Tibial nerve (tissue), 4 donors: ENCODE data around the gene GRXCR1. TPM values are rescaled to one million over a fixed set of nuclear protein-coding genes. Genes with fewer than 3 reads are reported as not detected.

Experiments used
- DNase-seq, 2 donors: peaks; one replicate each; pipeline ENCODE4 v3.0.0-alpha.2; 2019; ENCODE audit warnings: low spot score in 2 of 2
- H3K27ac ChIP-seq, 4 donors: fragments of 200-600 bp; sonication (generic) in 3 of 4; one replicate each; pipeline ENCODE4 v1.5.1; 2017 to 2019; ENCODE audit warnings: mild to moderate bottlenecking in 1 of 4
- H3K27me3 ChIP-seq, 2 donors: fragments of 200-600 bp; sonication (generic) in 1 of 2; one replicate each; pipeline versions ENCODE4 v1.5.1 to v1.6.0; 2017 to 2019
- H3K36me3 ChIP-seq, 3 donors: fragments of 200-600 bp; sonication (generic); one replicate each; pipeline ENCODE4 v1.5.1; 2018 to 2019
- H3K4me1 ChIP-seq, 4 donors: fragments of 200-600 bp; sonication (generic) in 3 of 4; one replicate each; pipeline ENCODE4 v1.5.1; 2017 to 2019
- H3K4me3 ChIP-seq, 4 donors: fragments of 200-600 bp; sonication (generic) in 3 of 4; one replicate each; pipeline ENCODE4 v1.5.1; 2017 to 2019; ENCODE audit warnings: mild to moderate bottlenecking in 1 of 4, moderate library complexity in 1 of 4
- H3K9me3 ChIP-seq, 4 donors: fragments of 200-600 bp; sonication (generic) in 3 of 4; one replicate each; pipeline ENCODE4 v1.5.1; 2017 to 2019
- CTCF ChIP-seq, 5 experiments: fragments of 200-600 bp in 3 of 5; fragments of 450-650 bp in 2 of 5; sonication (generic) in 3 of 5; IDR thresholded peaks; one replicate each; pipeline ENCODE4 v1.5.1; 2016 to 2019; ENCODE audit warnings: antibody characterized with exemption in 5 of 5, mild to moderate bottlenecking in 3 of 5, moderate library complexity in 2 of 5
- EP300 ChIP-seq, 2 donors: sonication (generic); formaldehyde crosslinking; IDR thresholded peaks; one replicate each; pipeline ENCODE4 v1.6.1; 2017; ENCODE audit warnings: antibody characterized with exemption in 2 of 2, mild to moderate bottlenecking in 1 of 2
- POLR2A ChIP-seq, 2 donors: fragments of 450-650 bp; IDR thresholded peaks; one replicate each; pipeline ENCODE4 v1.6.1; 2017; ENCODE audit warnings: antibody characterized with exemption in 2 of 2, mild to moderate bottlenecking in 2 of 2, moderate library complexity in 2 of 2
- WGBS, 2 donors: methylation state at CpG; one replicate each; pipeline ENCODE4 v1.1.5; 2018; 5-methylcytosine and 5-hydroxymethylcytosine counted together
- total RNA-seq, 4 donors: library from RNA; depleted of rRNA; stranded (reverse); fragments of >200 nt; gene quantifications; one replicate each; pipeline ENCODE4 v1.1.0, GENCODE V29; 2016

GRXCR1 gene
- total RNA-seq, 4 donors from 2014 or later: not detected

- 21 to 40% methylated on average over 2 of the region's 2 CpGs for WGBS, 2 donors
- TF ChIP-seq EP300 (IDR thresholded peaks at IDR 0.05) (no peak), POLR2A (IDR thresholded peaks at IDR 0.05) (no peak), CTCF (IDR thresholded peaks at IDR 0.05) (no peak)
These were observed 869 bp upstream of the GRXCR1 start for GRCh38 chr4:42891644-42892043.

GRCh38 chr4:42895452-42895851 is 2.9 kb downstream of the GRXCR1 start:
- TF ChIP-seq POLR2A (IDR thresholded peaks at IDR 0.05) (no peak), CTCF (IDR thresholded peaks at IDR 0.05) (no peak), EP300 (IDR thresholded peaks at IDR 0.05) (no peak)
- no peaks in the 10 kb centered on the region for H3K9me3 ChIP-seq
- no peak for DNase-seq
- H3K4me3 ChIP-seq: no peak overlapping the region
- no peaks in the 10 kb centered on the region for H3K4me1 ChIP-seq
- no peaks in the 10 kb centered on the region for H3K36me3 ChIP-seq
- no peak overlapping the region for H3K27ac ChIP-seq
- H3K27me3 ChIP-seq: no peaks in the 10 kb centered on the region

More at GRCh38 chr4:42891644-42892043, 869 bp upstream of the GRXCR1 start:
- DNase-seq: no peak
- Histone ChIP-seq H3K27me3 (no peaks in the 10 kb centered on the region), H3K4me3 (no peak overlapping the region), H3K27ac (no peak overlapping the region), H3K9me3 (peaks cover 0 to 17% (median 0%) of the 10 kb centered on the region in 4 donors), H3K36me3 (no peaks in the 10 kb centered on the region), H3K4me1 (no peaks in the 10 kb centered on the region)

- WGBS, 2 donors: 90% methylated on average over 5 of the region's 5 CpGs
- Histone ChIP-seq H3K27ac (no peak overlapping the region), H3K27me3 (no peaks in the 10 kb centered on the region), H3K4me3 (no peak overlapping the region), H3K9me3 (no peaks in the 10 kb centered on the region), H3K36me3 (no peaks in the 10 kb centered on the region), H3K4me1 (no peaks in the 10 kb centered on the region)
- TF ChIP-seq POLR2A (IDR thresholded peaks at IDR 0.05) (no peak), CTCF (IDR thresholded peaks at IDR 0.05) (no peak), EP300 (IDR thresholded peaks at IDR 0.05) (no peak)
- DNase-seq: no peak
These were observed 12.5 kb downstream of the GRXCR1 start for GRCh38 chr4:42904986-42905385.

GRCh38 chr4:42905591-42905990 is 13.1 kb downstream of the GRXCR1 start:
- Histone ChIP-seq H3K9me3 (no peaks in the 10 kb centered on the region), H3K4me1 (no peaks in the 10 kb centered on the region), H3K4me3 (no peak overlapping the region), H3K36me3 (no peaks in the 10 kb centered on the region), H3K27me3 (no peaks in the 10 kb centered on the region), H3K27ac (no peak overlapping the region)
- DNase-seq: no peak
- whole genome bisulfite sequencing, 2 donors: 84 to 95% methylated on average over 3 of the region's 3 CpGs
- no peak for TF ChIP-seq EP300 (IDR thresholded peaks at IDR 0.05)
- no peak for TF ChIP-seq POLR2A (IDR thresholded peaks at IDR 0.05)
- no peak for TF ChIP-seq CTCF (IDR thresholded peaks at IDR 0.05)

GRCh38 chr4:42906341-42906740 is 13.8 kb downstream of the GRXCR1 start:
- no peaks in the 10 kb centered on the region for H3K27me3 ChIP-seq
- H3K36me3 ChIP-seq: no peaks in the 10 kb centered on the region
- H3K4me1 ChIP-seq: no peaks in the 10 kb centered on the region
- WGBS, 2 donors: 76 to 92% methylated on average over 1 of the region's 1 CpG
- no peak for DNase-seq
- no peak overlapping the region for H3K4me3 ChIP-seq
- TF ChIP-seq EP300 (IDR thresholded peaks at IDR 0.05) (no peak), POLR2A (IDR thresholded peaks at IDR 0.05) (no peak)
- H3K27ac ChIP-seq: no peak overlapping the region
- no peaks in the 10 kb centered on the region for H3K9me3 ChIP-seq
